Esophagus squamous epithelium (tissue), 4 donors: ENCODE measurements around the gene TUBGCP3.

Source experiments
- CTCF ChIP-seq, 6 experiments: fragments of 450-650 bp in 4 of 6; fragments of 200-600 bp in 2 of 6; sonication (generic) in 2 of 6; IDR thresholded peaks; one replicate each; pipeline ENCODE4 v1.5.1; 2016 to 2019; ENCODE audit warnings: antibody characterized with exemption in 6 of 6, mild to moderate bottlenecking in 4 of 6, moderate library complexity in 4 of 6
- POLR2A ChIP-seq, 4 donors: fragments of 450-650 bp; IDR thresholded peaks; one replicate each; pipeline ENCODE4 v1.6.1; 2017; ENCODE audit warnings: antibody characterized with exemption in 4 of 4, mild to moderate bottlenecking in 4 of 4, moderate library complexity in 3 of 4

- no peak for TF ChIP-seq CTCF (IDR thresholded peaks at IDR 0.05)
- no peak for TF ChIP-seq POLR2A (IDR thresholded peaks at IDR 0.05)
These were observed 57.1 kb downstream of the TUBGCP3 start for GRCh38 chr13:112530861-112531260.
